Spinal cord (tissue), 10 donors: ENCODE results near the gene MGAM2. TPM values are rescaled to one million over a fixed set of nuclear protein-coding genes. Genes with fewer than 3 reads are reported as not detected.

Experiments used
- DNase-seq, 6 donors: peaks; one replicate each; pipeline versions ENCODE4 v3.0.0 to v3.0.0-alpha.2; 2013 to 2015; ENCODE audit warnings: low spot score in 6 of 6, low read depth in 4 of 6
- H3K27ac ChIP-seq: one replicate; pipeline ENCODE4 v1.5.1; 2013; ENCODE audit warnings: low read depth, low read length, control low read depth
- H3K27me3 ChIP-seq: one replicate; pipeline ENCODE4 v1.6.1; 2013; ENCODE audit warnings: low read length; ENCODE audit not compliant: control insufficient read depth, insufficient read depth
- H3K36me3 ChIP-seq: one replicate; pipeline ENCODE4 v1.6.1; 2013; ENCODE audit warnings: low read length; ENCODE audit not compliant: control insufficient read depth, insufficient read depth
- H3K4me1 ChIP-seq: one replicate; pipeline ENCODE4 v1.6.1; 2013; ENCODE audit warnings: low read length; ENCODE audit not compliant: control insufficient read depth, insufficient read depth
- H3K4me3 ChIP-seq: one replicate; pipeline ENCODE4 v1.5.1; 2013; ENCODE audit warnings: low read depth, low read length, control low read depth
- H3K9me3 ChIP-seq: one replicate; pipeline ENCODE4 v1.6.1; 2013; ENCODE audit warnings: low read length; ENCODE audit not compliant: control insufficient read depth, insufficient read depth
- WGBS: methylation state at CpG from one replicate; pipeline ENCODE4 v1.1.5; 2013; ENCODE audit warnings: missing lambda C conversion rate; ENCODE audit not compliant: insufficient coverage; 5-methylcytosine and 5-hydroxymethylcytosine counted together
- polyA plus RNA-seq, 2 donors: library from polyadenylated mRNA; unstranded; fragments of 120-200 nt; gene quantifications; one replicate each; pipeline ENCODE4 v1.2.1, GENCODE V29; 2013; ENCODE audit not compliant: insufficient read length in 2 of 2
- total RNA-seq, 2 donors: library from RNA; depleted of rRNA in 1 of 2; stranded (reverse); fragments of 120-200 nt in 1 of 2; fragments of >200 nt in 1 of 2; gene quantifications; one replicate each; pipeline versions ENCODE4 v1.2.3 to v1.2.4, GENCODE V29; 2013 to 2014
- donor health status: healthy.

The MGAM2 gene
- total and polyA plus RNA-seq, 4 donors: 0.10 to 0.33 (median 0.19) TPM

- Histone ChIP-seq H3K27ac (no peak overlapping the region), H3K36me3 (no peaks in the 10 kb centered on the region), H3K9me3 (no peaks in the 10 kb centered on the region), H3K27me3 (no peaks in the 10 kb centered on the region), H3K4me3 (no peak overlapping the region), H3K4me1 (no peaks in the 10 kb centered on the region)
- 83% methylated on average over 1 of the region's 2 CpGs for WGBS
- no peak for DNase-seq
Observed at GRCh38 chr7:142138996-142139395, 27.5 kb downstream of the MGAM2 start.

DNA sequence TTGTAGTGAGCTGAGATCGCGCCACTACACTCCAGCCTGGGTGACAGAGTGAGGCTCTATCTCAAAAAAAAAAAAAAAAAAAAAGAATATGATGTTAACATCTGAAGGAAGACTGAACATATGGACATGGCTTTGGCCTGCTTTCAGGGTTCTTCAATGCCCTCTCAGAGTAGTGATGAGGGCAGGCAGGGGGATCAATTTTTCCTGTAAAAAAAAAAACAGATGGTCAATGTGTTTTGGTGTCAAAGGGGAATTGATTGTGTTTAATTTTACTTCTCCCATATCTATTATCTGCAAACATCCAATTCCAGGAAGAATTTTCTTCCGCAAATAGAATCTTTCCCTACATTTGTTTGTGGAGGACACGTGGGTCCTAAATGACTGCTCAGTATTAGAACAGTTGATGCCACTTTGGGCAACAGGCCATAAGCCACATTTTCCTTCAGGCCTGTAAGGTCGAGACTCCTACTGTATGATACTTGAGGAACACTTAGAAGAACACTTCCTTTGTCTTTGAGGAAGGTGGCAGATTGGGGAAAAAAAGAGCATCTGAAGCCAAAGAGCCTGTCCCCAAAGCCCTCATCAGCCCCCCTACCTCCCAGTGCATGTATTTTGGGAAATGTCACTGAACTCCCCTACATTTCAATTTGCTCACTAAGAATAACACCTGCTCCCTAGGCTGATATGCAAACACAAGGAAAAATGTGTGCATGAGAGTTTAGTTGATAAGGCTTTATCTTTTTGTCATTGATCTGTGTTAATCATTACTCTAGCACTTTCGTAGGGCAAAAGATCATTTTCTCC is 28.3 kb downstream of the MGAM2 start:
- no peak for DNase-seq
- Histone ChIP-seq H3K4me1 (no peaks in the 10 kb centered on the region), H3K36me3 (no peaks in the 10 kb centered on the region), H3K9me3 (no peaks in the 10 kb centered on the region), H3K27me3 (no peaks in the 10 kb centered on the region), H3K4me3 (no peak overlapping the region), H3K27ac (no peak overlapping the region)
- 100% methylated on average over 2 of the region's 6 CpGs for WGBS

GRCh38 chr7:142140401-142140959 is 29.0 kb downstream of the MGAM2 start:
- Histone ChIP-seq H3K36me3 (no peaks in the 10 kb centered on the region), H3K4me3 (no peak overlapping the region), H3K27me3 (no peaks in the 10 kb centered on the region), H3K9me3 (no peaks in the 10 kb centered on the region), H3K27ac (no peak overlapping the region), H3K4me1 (no peaks in the 10 kb centered on the region)
- 100% methylated on average over 1 of the region's 2 CpGs for WGBS
- no peak for DNase-seq

GRCh38 chr7:142142702-142143101 is 31.2 kb downstream of the MGAM2 start:
- no peak for DNase-seq
- Histone ChIP-seq H3K27me3 (no peaks in the 10 kb centered on the region), H3K4me3 (no peak overlapping the region), H3K4me1 (no peaks in the 10 kb centered on the region), H3K36me3 (no peaks in the 10 kb centered on the region), H3K9me3 (no peaks in the 10 kb centered on the region), H3K27ac (no peak overlapping the region)
- WGBS: 97% methylated on average over 5 of the region's 8 CpGs

DNA sequence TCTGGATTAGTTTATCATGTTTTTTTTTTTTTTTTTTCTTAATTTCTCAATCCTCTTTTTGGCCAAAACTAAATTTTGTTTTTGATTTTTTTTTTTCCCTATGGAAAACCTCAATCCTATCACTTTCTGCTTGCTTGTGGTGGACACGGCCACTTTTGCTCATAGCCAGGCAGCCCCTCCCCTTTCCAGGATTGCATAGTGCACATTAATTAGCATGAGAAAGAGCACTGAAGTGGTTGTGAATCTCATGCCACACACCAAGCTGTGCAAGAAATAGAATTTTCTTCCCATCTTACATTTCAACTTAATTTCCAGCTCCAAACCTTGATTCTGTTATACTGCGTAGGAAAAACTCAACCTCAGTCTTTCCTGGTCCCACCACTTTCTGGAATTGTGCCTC is 34.6 kb downstream of the MGAM2 start:
- no peak for DNase-seq
- 0% methylated on average over 1 of the region's 2 CpGs for WGBS
- no peak overlapping the region for H3K27ac ChIP-seq

DNA sequence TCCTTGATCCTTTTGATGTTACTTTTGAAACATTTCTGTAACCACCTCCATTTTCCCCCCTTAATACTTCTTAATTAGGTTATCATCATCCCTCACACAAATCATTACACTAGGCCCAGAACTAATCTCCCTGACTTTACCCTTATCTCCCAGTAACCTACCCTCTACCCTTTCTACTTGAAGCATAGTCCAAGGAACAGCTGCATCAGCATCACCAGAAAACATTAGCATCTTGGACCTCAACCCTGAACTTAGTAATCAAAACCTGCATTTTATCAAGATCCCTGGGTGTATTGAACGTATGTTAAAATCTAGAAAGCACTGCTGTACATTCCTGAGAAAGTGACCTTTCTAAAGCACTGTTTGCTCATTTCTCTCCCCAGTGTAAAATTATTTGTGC is 38.8 kb downstream of the MGAM2 start:
- Histone ChIP-seq H3K4me3 (no peak overlapping the region), H3K27ac (no peak overlapping the region), H3K9me3 (no peaks in the 10 kb centered on the region), H3K4me1 (no peaks in the 10 kb centered on the region), H3K27me3 (no peaks in the 10 kb centered on the region), H3K36me3 (no peaks in the 10 kb centered on the region)
- no CpG with 5 or more reads among the region's 1 CpG for whole genome bisulfite sequencing
- no peak for DNase-seq

More for the DNA sequence above, 34.6 kb downstream of the MGAM2 start:
- H3K27me3 ChIP-seq: no peaks in the 10 kb centered on the region
- no peaks in the 10 kb centered on the region for H3K36me3 ChIP-seq
- no peaks in the 10 kb centered on the region for H3K9me3 ChIP-seq
- H3K4me3 ChIP-seq: no peak overlapping the region
- H3K4me1 ChIP-seq: no peaks in the 10 kb centered on the region

DNA sequence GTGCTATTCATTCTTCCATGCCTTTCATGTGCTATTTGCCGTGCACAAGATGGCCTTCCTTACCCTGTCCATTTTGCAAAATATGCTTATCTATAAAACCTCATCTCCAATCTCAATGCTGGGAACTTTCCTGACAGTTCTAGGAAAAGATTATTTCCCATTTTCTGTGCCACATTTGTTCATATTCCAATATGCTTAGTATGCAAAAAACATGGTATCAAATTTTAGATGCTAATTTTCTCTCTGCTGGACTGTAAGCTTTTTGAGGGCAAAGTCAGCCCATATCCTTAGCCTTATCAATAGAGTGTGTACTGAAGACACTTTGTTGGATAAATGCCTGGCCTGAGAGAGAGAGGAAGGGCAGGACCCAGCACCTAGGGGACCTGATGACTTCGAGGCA is 39.4 kb downstream of the MGAM2 start:
- Histone ChIP-seq H3K27me3 (no peaks in the 10 kb centered on the region), H3K4me3 (no peak overlapping the region), H3K9me3 (no peaks in the 10 kb centered on the region), H3K36me3 (no peaks in the 10 kb centered on the region), H3K27ac (no peak overlapping the region), H3K4me1 (no peaks in the 10 kb centered on the region)
- DNase-seq: no peak
- WGBS: 100% methylated on average over 1 of the region's 2 CpGs

GRCh38 chr7:142152076-142152475 is 40.6 kb downstream of the MGAM2 start:
- H3K9me3 ChIP-seq: no peaks in the 10 kb centered on the region
- no peaks in the 10 kb centered on the region for H3K27me3 ChIP-seq
- no CpG with 5 or more reads among the region's 1 CpG for WGBS
- no peaks in the 10 kb centered on the region for H3K4me1 ChIP-seq
- H3K27ac ChIP-seq: no peak overlapping the region
- peak in 1 of 6 donors; percentile 28 for DNase-seq
- H3K4me3 ChIP-seq: no peak overlapping the region
- no peaks in the 10 kb centered on the region for H3K36me3 ChIP-seq

DNA sequence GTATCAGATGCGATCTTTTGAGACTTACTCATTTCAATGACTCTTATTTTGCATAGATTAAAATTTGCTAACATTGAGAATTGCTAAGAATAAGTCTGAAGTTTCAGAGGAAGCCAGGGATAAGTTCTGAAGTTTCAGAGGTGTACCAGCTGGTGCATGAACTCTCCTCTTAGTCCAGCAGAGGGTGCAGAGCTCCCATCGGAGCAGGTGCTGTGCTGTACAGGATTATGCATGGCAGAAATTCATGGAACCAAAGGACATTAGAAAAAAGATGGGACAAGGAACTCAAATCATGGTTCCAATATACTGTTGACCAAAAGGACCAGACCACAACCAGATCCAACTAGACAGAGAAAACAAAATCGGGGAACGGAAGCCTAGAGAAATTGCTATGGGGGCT is 41.9 kb downstream of the MGAM2 start:
- no CpG with 5 or more reads among the region's 4 CpGs for WGBS
- H3K4me1 ChIP-seq: no peaks in the 10 kb centered on the region

More for the DNA sequence above, 41.9 kb downstream of the MGAM2 start:
- no peak overlapping the region for H3K4me3 ChIP-seq
- DNase-seq: no peak
- no peaks in the 10 kb centered on the region for H3K36me3 ChIP-seq
- H3K27me3 ChIP-seq: no peaks in the 10 kb centered on the region
- no peaks in the 10 kb centered on the region for H3K9me3 ChIP-seq
- no peak overlapping the region for H3K27ac ChIP-seq
